Measurements from ENCODE around the gene PDE6B.
"Not testable (repeated sequence)": the region's sequence is repeated elsewhere in the genome, so short reads cannot be mapped to it uniquely, and the experiment has no call there.

PDE6B gene

DNA sequence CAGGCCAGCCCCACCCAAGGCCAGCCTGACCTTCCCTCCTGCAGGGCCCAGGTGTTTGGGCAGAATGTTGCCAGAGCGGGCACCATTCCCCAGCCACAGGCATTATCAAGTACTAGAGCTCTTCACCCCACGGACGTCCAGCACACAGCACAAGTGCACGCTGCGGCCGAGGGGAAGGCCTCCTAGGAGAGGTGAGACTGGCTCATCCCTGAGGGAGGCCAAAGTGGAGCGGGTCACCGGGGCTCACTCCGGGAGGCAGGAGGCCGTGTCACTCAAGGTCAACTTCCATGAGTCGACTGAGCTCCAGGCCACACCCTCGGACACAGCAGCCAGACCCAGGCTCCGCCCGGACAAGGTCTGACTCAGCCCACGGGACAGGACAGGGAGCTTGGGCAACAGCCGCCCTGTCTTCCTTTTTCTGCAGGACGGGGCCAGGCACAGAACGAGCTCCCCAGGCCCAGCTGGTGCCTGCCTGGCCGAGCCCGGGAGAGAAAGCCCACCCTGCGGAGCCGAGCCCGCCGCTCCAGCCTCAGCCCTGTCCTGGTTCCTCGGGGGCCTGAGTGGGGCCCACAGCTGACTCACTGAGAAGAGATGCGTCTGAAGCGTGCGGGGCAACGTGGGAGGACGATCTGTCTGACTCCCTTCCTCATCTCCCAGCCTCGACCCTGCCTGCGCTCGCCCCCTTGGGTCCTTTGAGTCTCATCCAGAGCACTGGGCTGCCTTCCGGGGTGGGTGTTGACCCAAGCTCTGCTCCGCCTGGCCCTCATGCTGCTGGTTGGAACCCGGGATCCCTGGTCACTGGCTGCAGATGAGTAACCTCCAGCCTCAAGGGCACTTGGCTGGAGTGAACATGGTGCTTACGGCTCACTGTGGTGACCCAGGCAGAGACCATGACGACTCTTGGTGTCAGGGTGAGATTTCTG, 61.9 kb downstream of the PDE6B start:
- no peak for DNase-seq

DNA sequence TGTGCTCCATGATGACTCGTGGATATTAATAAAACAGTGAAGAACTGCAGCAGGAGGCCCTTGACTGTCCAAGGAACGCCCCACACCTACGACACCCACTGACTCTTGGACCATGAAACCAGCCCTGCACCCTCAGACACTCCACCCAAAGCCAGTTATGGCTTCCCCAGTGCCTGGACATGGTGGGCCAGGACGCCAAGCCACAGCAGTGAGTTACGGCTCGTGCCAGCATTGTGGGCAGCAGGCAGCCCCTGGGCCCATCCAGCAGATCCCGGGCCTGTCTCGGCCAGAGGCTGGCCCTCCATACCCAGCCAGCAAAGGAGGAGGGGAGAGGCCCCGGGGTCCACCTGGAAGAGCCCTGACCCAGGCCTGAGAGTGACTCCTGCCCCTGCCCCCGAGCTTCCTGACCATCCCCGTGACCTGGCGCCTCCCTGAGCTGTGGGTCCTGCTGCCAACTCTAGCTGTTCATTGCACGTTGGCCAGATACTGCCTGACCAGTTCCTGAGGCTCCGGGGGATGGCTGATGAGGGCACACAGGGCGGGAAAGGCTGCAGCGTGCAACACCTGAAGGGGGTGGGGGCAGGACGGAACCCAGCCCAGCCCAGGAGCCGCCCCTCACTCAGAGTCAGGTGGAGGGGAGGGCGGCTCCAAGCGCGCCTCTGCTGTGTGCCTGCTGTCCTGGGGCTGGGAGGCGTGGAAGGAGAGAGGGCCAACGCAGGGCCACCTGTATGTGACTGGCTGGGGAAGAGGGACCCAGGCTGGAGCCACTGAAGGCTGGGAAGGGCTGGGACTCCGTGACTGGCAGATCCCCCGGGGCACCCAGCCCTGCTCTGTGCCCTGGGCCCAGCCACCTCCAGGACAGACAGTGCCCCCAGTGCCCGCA, 62.8 kb downstream of the PDE6B start:
- no peak for DNase-seq

DNA sequence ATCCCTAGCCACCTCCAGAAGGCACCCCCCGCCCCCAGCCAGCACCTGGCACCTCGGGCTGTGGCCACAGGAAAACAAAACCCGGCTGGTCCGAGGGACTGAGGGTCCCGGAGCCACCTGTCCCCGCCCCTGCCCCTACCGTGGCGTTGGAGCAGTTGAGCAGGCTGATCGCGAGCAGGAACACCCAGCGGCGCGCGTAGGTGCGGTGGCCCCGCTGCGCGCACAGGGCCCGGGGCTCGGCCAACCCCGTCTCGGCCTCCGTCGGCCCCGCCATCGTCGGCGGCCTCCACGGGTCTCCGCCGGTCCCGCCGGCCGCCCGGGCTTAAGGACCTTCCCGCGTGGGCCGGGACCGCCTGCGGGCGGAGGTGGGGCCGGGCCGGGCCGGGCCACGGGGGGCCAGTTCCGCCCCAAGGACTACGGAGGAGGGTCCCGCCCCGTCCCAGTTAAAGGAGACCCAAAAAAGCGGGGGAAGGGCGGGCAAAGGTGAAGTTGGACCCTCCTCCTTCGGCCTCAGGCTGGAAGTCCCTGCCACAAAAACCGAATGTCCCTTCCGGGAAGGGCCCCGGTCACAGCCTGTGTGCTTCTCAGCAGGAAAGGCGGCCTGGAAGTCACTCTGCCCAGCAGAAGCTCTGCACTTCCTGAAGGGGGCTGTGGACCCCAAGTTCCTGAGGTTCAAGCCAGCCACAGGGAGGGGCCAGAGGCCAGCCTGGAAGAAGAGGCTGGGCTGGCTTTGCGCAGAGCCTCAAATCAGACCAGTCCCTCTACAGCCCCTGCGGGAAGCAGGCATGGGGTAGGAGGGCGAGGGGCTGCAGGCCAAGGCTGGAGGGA, 63.7 kb downstream of the PDE6B start, which contains the start of gene SLC49A3:
SLC49A3 (minus strand) TSS at position 298 of the 828 bp plus-strand sequence; CDS start at position 274, 24 bp downstream.
- no peak for DNase-seq

DNA sequence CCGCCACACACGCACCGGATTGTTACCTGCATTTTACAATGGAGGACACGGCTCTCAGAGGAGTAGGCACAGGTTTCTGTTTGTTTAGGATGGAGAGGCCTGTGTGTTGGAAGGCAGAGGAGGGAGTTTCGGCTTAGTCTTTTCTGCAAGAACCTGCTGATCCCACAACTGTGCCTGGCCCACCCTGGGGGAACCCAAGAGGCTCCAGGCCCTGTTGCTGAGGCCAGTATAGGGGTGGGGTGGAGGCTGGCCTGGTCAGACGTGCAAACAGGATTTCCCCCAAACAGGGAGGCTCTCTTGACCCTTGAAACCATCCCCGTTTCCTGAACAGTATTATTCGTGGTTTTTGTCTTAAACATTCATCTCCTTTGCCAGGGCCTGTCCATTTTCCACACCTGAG, 64.3 kb downstream of the PDE6B start:
- no peak for DNase-seq

DNA sequence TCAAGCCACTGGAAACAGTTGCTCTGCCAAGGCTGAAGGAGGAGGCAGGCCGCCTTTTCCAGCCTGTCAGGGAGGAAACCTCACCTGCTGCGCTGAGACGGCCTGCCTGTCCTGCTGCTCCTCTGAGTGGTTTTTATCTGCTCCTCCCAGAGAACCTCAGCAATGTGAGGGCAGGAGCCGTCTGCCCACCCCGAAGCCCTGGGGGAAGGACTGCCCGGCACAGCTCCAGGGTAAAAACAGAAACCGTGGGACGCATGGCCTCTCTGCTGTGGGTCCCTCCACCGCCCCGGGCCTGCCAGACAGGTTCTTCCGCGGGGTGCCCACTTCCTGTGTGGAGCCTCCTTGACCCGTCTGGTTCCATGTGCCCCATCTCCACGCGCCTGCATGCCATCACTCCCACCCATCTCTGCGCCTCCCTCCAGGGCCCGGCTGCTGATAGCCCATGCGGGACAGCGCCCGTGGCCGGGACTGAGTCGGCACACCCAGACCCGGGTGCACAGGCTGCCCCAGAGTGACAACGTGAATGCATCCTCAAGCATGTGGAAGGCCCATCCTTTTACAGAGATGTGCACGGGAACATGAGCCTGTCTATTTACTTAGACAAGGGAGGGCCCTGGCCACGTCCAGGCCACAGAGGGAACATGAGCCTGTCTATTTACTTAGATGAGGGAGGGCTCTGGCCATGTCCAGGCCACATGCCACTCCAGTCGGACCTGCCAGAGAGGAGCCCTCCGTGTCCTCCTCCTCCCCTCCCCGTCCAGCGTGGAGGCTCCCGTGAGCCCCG, 67.6 kb downstream of the PDE6B start:
- DNase-seq: no peak

DNA sequence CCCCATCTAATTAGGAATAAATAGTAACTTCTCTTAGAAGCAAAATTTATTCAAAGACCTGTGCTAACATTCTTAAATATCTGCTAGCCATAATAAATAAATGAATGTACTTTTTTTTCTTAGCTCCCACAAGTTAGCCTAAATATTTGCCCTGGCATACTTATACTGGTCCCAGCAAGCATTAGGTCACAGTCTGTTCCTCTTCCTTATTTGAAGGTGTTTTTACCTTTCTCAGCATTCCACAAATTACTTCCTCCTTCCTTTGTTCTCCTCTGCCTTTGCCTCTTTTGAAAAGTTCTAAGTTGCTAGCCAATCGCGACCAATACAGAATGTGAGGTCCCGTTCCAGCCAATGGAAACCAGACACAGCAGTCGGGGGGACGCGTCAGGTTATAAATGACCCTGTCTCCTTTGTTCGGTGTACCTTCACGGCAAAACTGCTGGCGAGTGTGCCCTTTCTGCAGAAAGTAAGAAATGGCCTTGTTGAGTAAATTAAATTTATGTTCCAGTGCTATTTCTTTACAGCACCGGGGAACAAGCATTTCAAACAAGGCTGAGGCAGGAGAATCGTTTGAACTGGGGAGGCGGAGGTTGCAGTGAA, 69.1 kb downstream of the PDE6B start:
- DNase-seq: not testable (repeated sequence)

DNA sequence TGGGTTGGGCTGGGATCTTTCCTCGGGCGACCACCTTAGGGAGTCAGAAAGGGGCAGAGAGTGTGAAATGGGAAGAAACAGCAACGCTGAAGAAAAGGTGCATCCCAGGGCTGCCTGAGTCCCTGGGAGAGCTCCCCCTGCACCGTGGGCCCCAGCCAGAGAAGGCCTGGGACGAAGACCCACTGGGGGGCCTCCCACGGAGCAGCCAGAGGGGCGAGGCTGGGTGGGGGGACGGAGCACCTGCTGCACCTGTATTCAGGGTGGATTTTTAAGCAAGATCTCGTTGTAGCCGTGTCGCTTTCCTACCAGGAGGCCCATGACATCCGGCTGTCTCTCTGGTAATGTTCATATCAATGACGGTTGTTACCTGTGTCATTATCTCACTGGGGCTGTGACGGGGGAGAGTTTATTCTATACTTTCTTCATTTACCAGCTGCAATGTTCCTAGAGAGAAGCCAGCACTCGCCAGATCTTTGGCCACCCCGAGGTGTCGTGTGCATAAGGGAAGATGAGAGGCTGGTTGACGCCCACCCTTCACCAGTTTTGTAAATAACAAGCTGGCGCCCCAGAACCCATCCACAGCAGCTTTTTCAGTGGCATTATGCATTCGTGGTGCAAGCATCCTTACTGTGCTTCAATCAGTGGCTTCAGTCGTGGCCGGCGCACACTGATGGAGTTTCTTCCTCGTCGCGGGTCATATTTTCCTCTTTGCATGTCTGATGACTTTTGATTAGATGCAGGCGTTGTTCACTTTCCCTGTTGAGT, 74.6 kb downstream of the PDE6B start:
- DNase-seq: no peak

DNA sequence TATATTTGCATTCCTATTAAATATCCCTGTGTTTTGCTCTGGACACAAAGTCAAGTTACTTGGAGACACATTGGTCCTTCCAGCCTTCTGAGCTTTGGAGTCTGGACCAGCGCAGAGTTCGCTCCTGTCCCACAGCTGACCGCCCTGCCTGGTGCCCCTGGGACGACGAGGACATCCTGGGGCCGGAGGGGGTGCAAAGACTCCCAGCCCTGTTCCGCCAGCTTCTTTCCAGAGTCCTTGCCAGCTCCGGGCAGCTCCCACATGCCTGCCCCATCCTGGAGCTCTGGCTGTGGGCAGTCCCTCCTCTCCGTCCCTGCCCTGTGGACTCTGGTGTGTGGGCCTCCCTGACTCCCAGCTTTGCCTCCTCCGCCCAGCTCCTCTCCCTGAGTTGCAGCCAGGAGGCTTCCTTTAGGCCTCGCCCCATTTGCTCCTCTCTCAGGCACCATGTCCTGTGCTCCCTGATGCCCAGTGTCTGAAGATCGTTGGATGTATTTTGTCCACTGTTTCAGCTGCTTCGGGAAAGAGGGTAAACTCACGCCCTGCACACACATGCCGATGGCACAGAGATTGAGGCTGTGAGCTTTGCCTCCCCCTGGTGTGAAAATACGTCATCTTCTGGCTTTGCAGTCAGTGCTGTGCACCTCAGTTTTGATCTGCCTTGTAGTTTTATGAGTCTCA, 75.4 kb downstream of the PDE6B start:
- no peak for DNase-seq

DNA sequence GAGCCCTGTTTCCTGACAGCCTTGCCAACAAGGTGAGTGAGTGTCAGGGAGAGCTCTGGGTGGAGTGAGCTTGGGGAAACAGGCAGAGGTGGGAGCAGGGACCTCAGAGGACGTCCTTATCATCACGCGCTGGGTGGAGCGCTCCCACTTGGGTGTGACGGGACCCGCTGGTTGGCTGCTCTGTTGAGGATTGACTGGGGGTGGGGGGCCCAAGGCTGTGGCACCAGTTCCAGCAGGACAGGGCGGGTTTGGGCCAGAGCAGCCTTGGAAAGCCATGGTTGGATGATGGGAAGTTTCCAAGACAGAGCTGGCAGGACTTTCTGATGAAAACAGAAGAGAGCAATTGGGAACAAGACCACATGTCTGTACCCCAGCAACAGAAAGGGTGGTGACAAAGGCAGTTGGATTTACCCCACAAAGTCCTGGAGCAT, 77.3 kb downstream of the PDE6B start:
- DNase-seq: no peak

DNA sequence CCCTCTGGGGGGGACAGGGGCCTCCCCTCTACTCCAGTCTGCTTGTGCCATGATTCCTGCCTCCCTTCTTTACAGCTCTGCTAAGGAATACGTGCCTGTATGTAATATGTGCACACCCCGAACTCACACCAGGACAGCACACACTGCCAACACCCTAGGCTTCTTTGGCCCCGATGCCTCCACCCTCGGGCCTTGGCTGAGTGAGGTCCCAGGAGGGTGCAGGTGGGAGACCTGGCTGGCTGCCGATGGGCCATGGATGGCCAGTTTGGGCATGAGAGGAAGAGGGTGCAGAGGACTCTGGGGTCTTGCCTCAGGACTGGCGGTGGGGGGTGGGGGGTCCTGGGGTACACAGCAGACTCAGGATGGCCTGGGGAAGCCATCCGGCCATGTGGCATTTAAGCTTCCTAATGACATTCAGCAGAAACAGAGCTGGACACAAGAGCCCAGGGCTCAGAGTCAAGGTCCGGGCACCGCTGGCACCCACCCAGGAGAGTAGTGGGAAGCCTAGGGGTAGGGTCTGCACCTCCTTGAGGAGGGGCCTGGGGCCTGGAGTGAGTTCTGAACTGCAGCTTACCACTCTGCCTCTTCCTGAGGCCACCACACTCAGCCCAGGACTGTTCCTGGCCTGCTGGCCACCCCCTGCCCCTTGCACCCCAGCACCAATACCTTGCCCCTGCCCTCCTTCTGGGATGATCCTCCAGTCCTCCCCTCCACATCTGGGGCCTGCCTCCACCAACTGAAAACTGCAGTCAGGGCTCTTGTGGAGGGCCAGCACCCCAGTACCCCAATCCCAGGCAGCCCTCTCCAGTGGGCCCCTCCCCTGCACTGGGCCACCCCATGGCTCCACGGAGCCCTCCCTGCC, 78.2 kb downstream of the PDE6B start:
- no peak for DNase-seq

DNA sequence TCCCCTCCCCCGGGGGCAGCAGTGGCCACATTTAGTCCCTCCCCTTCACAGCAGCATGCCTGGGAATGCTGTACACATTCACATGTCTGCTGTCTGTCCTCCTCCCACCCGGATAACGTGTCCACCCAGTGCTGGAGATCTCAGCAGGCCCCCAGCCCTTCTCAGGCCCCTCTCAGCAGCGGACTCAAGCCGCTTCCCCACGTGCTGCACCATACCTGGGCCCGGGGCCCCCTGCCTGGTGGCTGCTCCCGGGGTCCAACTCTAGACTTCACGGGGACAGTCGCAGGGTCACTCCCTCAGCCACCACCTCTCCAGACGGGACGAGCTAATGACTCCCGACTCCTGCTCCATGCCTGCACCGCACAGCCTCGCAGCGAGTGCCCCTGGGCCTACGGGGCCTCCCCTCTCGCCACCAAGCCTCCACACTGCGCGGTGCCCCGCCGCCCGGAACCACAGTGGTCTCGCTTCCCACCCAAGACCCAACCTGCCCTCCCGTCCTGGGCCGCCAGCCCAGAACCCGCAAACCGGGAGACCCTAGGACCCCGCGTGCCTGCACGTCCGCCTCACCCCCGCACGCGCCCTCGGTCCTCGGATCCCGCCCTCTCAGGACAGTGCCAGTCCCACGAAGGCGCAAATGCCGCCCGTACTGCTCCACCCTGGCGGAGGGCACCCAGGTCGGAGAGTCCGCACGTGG, 79.0 kb downstream of the PDE6B start:
- no peak for DNase-seq

DNA sequence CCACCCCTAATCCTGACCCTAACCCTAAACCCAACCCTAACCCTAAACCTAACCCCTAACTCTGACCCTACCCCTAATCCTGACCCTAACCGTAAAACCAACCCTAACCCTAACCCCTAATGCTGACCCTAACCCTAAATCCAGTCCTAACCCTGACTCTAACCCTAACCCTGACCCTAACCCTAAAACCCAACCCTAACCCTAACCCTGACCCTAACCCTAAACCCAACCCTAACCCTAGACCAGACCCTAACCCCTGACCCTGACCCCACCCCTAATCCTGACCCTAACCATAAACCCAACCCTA, 79.6 kb downstream of the PDE6B start:
- no peak for DNase-seq

DNA sequence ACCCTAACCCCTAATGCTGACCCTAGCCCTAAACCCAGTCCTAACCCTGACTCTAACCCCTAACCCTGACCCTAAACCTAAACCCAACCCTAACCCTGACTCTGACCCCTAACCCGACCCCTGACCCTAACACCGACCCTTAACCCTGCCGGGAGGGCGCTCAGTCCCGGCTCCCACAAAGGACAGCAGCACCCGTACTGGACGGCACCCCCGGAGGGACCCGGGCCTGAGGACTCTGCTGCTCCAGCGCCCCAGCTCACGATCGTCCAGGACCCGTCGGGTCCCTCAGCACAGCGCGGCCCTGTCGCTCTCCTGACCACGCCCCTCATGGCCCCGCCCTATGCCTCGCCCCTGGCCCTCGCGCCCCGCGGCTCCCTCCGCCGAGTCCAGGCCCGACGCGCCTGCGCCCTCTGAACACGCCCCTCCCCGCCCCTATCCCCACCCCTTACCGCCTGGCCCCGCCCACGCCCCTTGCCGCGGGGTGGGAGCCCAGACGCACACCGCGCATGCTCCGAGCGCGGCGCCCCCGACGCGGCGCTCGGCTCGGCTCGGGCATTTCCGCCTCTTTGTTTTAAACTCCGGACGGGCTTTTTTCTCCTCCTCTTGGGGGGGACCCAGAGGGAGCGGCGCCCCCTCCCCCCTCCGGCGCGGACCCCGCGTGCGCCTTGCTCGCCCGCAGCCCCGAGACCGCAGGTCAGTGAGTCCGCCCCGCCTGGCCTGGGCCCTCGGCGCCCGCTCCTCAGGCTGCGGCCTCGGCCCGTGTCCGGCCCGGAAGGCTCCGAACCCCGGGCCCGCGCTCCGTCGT, 80.1 kb downstream of the PDE6B start, which contains the start of gene PCGF3:
PCGF3 (plus strand) TSS at position 555 of the 805 bp plus-strand sequence. CDS start 27,849 bp downstream, outside the sequence.
- DNase-seq: peak; percentile 92

DNA sequence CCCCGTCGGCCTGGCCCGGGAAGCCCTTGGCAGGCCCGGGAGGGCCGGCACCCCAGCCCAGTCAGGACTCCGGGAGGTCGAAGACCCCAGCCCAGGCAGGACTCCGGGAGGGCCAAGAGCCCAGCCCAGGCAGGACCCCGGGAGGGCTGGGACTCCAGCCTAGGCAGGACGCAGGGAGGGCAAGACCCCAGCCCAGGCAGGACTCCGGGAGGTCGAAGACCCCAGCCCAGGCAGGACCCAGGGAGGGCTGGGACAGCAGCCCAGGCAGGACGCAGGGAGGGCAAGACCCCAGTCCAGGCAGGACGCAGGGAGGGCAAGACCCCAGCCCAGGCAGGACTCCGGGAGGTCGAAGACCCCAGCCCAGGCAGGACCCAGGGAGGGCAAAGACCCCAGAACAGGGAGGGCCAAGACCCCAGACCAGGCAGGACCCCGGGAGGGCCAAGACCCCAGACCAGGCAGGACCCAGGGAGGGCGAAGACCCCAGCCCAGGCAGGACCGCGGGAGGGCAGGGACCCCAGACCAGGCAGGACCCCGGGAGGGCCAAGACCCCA, 80.8 kb downstream of the PDE6B start:
- DNase-seq: not testable (repeated sequence)

DNA sequence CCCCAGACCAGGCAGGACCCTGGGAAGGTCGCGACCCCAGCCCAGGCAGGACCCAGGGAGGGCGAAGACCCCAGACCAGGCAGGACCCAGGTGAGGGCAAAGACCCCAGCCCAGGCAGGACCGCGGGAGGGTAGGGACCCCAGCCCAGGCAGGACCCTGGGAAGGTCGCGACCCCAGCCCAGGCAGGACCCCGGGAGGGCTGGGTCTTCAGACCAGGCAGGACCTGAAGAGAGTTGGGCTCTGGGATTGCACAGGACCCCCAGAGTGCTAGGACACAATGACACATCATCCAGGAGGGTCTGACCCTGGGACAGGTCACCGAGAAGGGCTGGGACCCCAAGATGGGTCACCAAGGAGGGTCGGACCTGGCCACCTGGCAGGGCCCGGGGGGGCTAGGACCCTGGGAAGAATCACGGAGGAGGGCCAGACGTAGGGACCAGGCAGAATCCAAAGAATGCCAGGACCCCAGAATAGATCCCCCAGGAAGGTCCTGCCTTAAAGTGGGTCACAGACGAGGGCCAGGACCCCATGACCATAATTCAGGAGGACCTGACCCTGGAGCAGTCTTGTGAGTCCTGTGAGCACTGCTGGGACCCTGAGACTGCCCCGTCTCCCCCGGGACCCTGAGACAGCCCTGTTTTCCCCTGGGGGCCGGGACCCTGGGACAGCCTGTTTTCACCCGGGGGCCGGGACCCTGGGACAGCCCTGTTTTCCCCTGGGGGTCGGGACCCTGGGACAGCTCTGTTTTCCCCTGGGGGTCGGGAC, 81.6 kb downstream of the PDE6B start:
- no peak for DNase-seq

DNA sequence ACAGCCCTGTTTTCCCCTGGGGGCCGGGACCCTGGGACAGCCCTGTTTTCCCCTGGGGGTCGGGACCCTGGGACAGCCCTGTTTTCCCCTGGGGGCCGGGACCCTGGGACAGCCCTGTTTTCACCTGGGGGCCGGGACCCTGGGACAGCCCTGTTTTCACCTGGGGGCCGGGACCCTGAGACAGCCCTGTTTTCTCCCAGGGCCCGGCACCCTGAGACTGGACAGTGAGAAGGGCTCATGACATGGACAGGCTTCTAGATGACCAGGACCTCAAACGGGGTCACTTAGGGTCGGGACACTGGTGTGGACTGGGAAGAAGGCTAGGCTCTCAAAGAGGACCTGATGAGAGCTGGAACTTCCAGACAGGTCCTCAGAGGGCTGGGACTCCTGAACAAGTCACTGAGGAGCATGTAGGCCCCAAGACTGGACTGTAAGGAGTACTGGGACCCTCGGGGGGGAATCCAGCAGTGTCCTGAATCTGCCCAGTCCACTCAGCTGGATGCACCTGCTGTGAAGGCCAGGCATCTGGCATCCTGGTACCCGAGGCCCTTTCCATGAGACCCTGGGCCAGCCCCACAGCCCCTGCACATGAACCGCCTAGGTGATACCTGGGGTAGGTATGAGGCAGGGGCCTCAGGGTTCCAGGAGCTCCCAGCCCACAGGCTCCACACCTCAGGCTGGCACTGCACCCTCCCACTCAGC, 82.7 kb downstream of the PDE6B start:
- no peak for DNase-seq

Data from GDM1 (cell line).